Measurements from ENCODE around the gene SDK1.

DNA sequence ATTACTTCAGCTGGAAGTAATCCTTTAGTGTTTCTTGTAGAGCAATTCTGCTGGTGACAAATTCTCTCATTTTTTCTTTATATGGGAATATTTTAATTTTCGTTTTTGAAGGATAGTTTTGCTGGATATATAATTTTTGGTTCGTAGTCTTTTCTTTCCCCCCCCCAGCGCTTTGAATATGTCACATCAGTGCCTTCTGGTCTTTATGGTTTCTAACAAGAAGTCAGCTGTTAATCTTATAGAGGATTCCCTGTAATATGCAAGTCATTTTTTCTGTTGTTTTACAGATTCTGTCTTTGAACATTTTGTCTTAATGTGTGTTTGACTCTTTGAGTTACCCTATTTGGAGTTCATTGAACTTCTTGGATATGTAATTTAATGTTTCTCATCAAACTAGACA, 96.3 kb downstream of the SDK1 start:
- TF ChIP-seq CTCF (IDR thresholded peaks at IDR 0.05) (no peak), POLR2AphosphoS5 (IDR thresholded peaks at IDR 0.05) (no peak), POLR2A (IDR thresholded peaks at IDR 0.05) (no peak)
